GM21526 (cell line): Measurements from ENCODE around the gene PURB.
A peak's percentile ranks its signal among the peaks of the same experiment; 100 is the strongest.
"Not testable (repeated sequence)": the region's sequence is repeated elsewhere in the genome, so short reads cannot be mapped to it uniquely, and the experiment has no call there.

Experiments used
- ATAC-seq: cut with Tn5 transposase; IDR thresholded peaks from one replicate; pipeline ENCODE4 v1.9.1; 2021; ENCODE audit warnings: moderate library complexity; ENCODE audit not compliant: unreplicated experiment, low FRiP score

The PURB gene

GRCh38 chr7:44893710-44894234 lies 8.4 kb upstream of the PURB start:
- ATAC-seq: no peak

GRCh38 chr7:44891791-44892190 lies 6.5 kb upstream of the PURB start:
- ATAC-seq: no peak

DNA sequence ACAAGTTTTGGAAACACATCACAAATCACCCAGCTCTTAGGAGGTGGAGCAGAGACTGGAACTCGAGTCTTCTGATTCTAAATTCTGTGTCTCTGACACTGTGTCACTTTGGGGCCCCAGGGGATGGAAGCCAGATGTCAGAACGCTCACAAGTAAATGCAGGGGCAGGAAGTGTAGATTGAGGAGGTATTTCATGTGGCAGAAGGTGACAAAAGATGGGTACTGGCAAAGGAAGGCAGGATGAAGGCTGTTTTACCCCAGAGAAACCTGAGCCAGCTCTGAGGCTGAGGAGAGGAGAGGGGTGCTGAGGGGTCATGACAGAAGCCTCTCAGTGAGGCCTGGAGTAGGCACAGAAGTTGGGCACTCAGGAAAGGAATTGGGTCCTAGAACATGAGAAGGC lies 6.0 kb upstream of the PURB start:
- no peak for ATAC-seq

GRCh38 chr7:44889086-44889781 lies 3.9 kb upstream of the PURB start:
- ATAC-seq: no peak

GRCh38 chr7:44887293-44887692 lies 2.0 kb upstream of the PURB start:
- ATAC-seq: no peak

GRCh38 chr7:44884621-44885393 lies 523 bp downstream of the PURB start:
- peak; percentile 18 for ATAC-seq

- ATAC-seq: no peak
These were observed 1.2 kb downstream of the PURB start for GRCh38 chr7:44883961-44884620.

DNA sequence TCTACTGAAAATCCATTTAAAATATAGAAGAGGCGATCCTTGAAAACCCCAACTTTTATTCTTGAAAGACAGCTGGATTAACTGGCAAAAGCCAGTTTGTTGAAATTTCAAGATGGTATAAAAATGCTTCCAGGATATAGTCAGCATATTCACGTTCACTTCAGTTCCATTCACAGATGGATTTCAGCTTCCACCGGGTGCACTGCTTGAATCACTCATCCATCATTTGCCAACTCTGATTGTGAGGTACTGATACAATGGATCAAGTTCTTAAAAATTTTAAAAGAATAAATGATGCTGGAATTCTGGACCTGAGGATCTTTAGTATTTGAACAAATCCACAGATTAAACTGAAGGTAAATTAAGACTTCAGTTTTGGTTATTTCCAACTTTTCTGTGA lies 2.4 kb downstream of the PURB start:
- no peak for ATAC-seq

- no peak for ATAC-seq
These were observed 3.7 kb downstream of the PURB start for GRCh38 chr7:44881610-44882009.

GRCh38 chr7:44881066-44881600 lies 4.2 kb downstream of the PURB start:
- ATAC-seq: no peak

- ATAC-seq: no peak
These were observed 4.9 kb downstream of the PURB start for GRCh38 chr7:44880317-44881018.

GRCh38 chr7:44876393-44876792 lies 8.9 kb downstream of the PURB start:
- ATAC-seq: no peak

DNA sequence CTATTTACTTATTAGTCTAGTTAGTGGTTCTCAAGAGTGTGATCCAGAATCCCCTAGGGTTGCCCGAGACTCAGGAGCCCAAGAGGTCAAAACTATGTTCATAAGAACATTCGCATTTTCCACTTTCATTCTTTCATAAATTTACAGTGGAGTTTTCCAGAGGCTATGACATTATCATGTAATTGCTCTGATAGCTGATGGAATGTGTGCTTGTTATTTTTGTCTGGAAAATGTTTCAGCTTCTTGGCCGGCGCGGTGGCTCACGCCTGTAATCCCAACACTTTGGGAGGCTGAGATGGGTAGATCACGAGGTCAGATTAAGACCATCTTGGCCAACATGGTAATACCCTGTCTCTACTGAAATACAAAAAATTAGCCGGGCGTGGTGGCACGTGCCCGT lies 10.1 kb downstream of the PURB start:
- no peak for ATAC-seq

- no peak for ATAC-seq
These were observed 12.5 kb downstream of the PURB start for GRCh38 chr7:44872787-44873186.

DNA sequence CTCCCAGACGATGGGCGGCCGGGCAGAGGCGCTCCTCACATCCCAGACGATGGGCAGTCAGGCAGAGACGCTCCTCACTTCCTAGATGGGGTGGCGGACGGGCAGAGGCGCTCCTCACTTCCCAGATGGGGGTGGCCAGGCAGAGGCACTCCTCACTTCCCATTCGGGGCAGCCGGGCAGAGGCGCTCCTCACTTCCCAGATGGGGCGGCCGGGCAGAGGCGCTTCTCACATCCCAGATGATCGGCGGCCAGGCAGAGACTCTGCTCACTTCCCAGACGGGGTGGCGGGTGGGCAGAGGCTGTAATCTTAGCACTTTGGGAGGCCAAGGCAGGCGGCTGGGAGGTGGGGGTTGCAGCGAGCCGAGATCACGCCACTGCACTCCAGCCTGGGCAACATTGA lies 13.4 kb downstream of the PURB start:
- ATAC-seq: not testable (repeated sequence)

- ATAC-seq: not testable (repeated sequence)
These were observed 14.6 kb downstream of the PURB start for GRCh38 chr7:44870780-44871179.

DNA sequence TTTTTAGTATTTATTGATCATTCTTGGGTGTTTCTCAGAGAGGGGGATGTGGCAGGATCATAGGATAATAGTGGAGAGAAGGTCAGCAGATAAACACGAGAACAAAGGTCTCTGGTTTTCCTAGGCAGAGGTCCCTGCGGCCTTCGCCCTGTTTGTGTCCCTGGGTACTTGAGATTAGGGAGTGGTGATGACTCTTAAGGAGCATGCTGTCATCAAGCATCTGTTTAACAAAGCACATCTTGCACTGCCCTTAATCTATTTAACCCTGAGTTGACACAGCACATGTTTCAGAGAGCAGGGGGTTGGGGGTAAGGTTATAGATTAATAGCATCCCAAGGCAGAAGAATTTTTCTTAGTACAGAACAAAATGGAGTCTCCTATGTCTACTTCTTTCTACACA lies 15.0 kb downstream of the PURB start:
- ATAC-seq: not testable (repeated sequence)

- no peak for ATAC-seq
These were observed 18.0 kb downstream of the PURB start for GRCh38 chr7:44867073-44867995.

GRCh38 chr7:44861949-44862348 lies 23.4 kb downstream of the PURB start:
- ATAC-seq: not testable (repeated sequence)
